HPDE6-E6E7 (cell line): ENCODE data around the gene SUPT5H.

Source experiments
- DNase-seq: peaks from one replicate; pipeline ENCODE4 v3.0.0; 2011; ENCODE audit warnings: missing footprints; ENCODE audit errors: extremely low spot score

Gene SUPT5H

GRCh38 chr19:39520541-39521484 lies 75.4 kb downstream of the SUPT5H start:
- DNase-seq, result no peak

- DNase-seq, result no peak
Observed at GRCh38 chr19:39524495-39524894, 79.1 kb downstream of the SUPT5H start.

GRCh38 chr19:39525205-39525604 lies 79.8 kb downstream of the SUPT5H start:
- no peak for DNase-seq
